ENCODE measurements around the gene CDC42EP2. TPM values are rescaled to one million over a fixed set of nuclear protein-coding genes. Genes with fewer than 3 reads are reported as not detected.

Gene CDC42EP2, protein sequence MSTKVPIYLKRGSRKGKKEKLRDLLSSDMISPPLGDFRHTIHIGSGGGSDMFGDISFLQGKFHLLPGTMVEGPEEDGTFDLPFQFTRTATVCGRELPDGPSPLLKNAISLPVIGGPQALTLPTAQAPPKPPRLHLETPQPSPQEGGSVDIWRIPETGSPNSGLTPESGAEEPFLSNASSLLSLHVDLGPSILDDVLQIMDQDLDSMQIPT
- total RNA-seq (23.4 and 23.9 TPM in 2 replicates), polyA plus RNA-seq (26.4 and 33.3 TPM in 2 replicates), polyA minus RNA-seq (21.1 and 29.8 TPM in 2 replicates), Bru-seq, nascent RNA (percentile 71 among the genes with signal in this experiment), BruChase-seq, experiment 1, labeled RNA remaining after a 6-hour chase (percentile 71 among the genes with signal in this experiment), BruChase-seq, experiment 2, labeled RNA remaining after a 2-hour chase (percentile 60 among the genes with signal in this experiment)
- 12.0 and 17.4 TPM in 2 replicates for polyA plus RNA-seq (2011; cell fraction: cytosol; rRNA removed)
- 17.2 and 17.9 TPM in 2 replicates for polyA plus RNA-seq (2011; cell fraction: nucleus; rRNA removed)
- 33.6 and 38.1 TPM in 2 replicates for polyA plus RNA-seq (2012)
- 12.0 TPM for polyA minus RNA-seq (2011; cell fraction: cytosol; rRNA and poly(A)+ RNA removed)
- 35.3 and 46.4 TPM in 2 replicates for polyA minus RNA-seq (2011; cell fraction: nucleus; rRNA and poly(A)+ RNA removed)
- long read RNA-seq, transcript CDC42EP2-201 (2 exons, 2,023 nt) = major isoform, 44 of 48 reads
- long read RNA-seq, partial matches to known transcripts = 0 of 48 reads
- long read RNA-seq, other reads (novel, unspliced or antisense) = 4 of 48 reads

- DNase-seq (ENCODE audit: low read depth, low spot score) = peak; percentile 88
- Histone ChIP-seq H3K36me3 (ENCODE audit: control insufficient read depth in 2 of 2, extremely low read depth in 1 of 2, insufficient read depth in 2 of 2, low read length in 2 of 2) (peaks cover 0 to 1% of the 10 kb centered on the region in 2 experiments), H3K4me2 (ENCODE audit: insufficient read depth, low read length) (peak within 1 kb of the TSS; percentile 90), H3K9ac (replicated peaks; ENCODE audit: extremely low read depth, insufficient read depth, low read length) (peak within 1 kb of the TSS; percentile 73), H2AFZ (ENCODE audit: low read depth, low read length) (peak within 1 kb of the TSS; percentile 81), H3K79me2 (ENCODE audit: control insufficient read depth, insufficient read depth, low read length) (peaks cover 58% of the 10 kb centered on the region), H3K27me3 (ENCODE audit: control insufficient read depth in 2 of 2, insufficient read depth in 2 of 2, low read length in 2 of 2) (no peaks in the 10 kb centered on the region), H3K4me3 (replicated peaks in 1 of 3; ENCODE audit: insufficient read depth in 1 of 3, low read depth in 1 of 3, low read length in 3 of 3) (peak within 1 kb of the TSS; percentile 87 to 97 (median 90)), H4K20me1 (replicated peaks; ENCODE audit: control insufficient read depth, extremely low read depth, insufficient read depth, low read length) (no peaks in the 10 kb centered on the region), H3K27ac (ENCODE audit: insufficient read depth, low read depth, low read length) (peak within 1 kb of the TSS; percentile 84), H3K9me3 (replicated peaks; ENCODE audit: control insufficient read depth, insufficient read depth, low read length) (no peaks in the 10 kb centered on the region), H3K9me1 (replicated peaks; ENCODE audit: control insufficient read depth, extremely low read depth, insufficient read depth, low read length) (no peaks in the 10 kb centered on the region), H3K4me1 (ENCODE audit: control insufficient read depth, extremely low read depth, insufficient read depth, low read length) (peaks cover 31% of the 10 kb centered on the region)
- no TSS peak for BruUV-seq (replicated peaks)
- CTCF ChIA-PET = interaction anchor here (0.6 to 9.0 kb wide), 30 partner anchors 8 to 197 kb away, joined by 3 to 625 read pairs (median 4); partner anchors contain the start of genes DPF2, POLA2, TIGD3 and ZNHIT2
- FAIRE-seq = peak; percentile 83
- dilution Hi-C loops (cut with MboI; ENCODE audit: extremely low pct_ligation_motif_present, low sequenced_read_pairs) (no loop called here), intact Hi-C loops (cut with micrococcal nuclease) (loop anchor here (1.0 to 5.0 kb wide), 6 partner anchors 16 to 112 kb away; no protein-coding TSS in a partner anchor)
- POLR2A ChIA-PET = interaction anchor here (0.6 to 3.9 kb wide), 6 partner anchors 15 to 172 kb away, joined by 4 to 65 read pairs (median 6); partner anchors contain the start of gene DPF2
- TF ChIP-seq POLR2A (IDR thresholded peaks at IDR 0.05; ENCODE audit: low read depth, low read length) (peak; percentile 98), POLR2AphosphoS5 (IDR thresholded peaks at IDR 0.05; ENCODE audit: insufficient read depth, low read depth, low read length) (peak; percentile 98), CTCF (IDR thresholded peaks at IDR 0.05; ENCODE audit: extremely low read depth in 1 of 2, insufficient read depth in 1 of 2, low read depth in 1 of 2, low read length in 2 of 2) (no peak), GATA2 (IDR thresholded peaks at IDR 0.05; ENCODE audit: insufficient read depth, insufficient read length, low read depth, low read length) (no peak)
Observed at GRCh38 chr11:65314501-65315203, at the start of gene CDC42EP2. CDC42EP2 (plus strand) TSS chr11:65314866; CDS start chr11:65320899, 6,033 bp downstream.

Measured in endothelial cell of umbilical vein (primary cell).